Uterus (tissue), 2 donors: ENCODE measurements around the gene MKLN1.

Source experiments
- CTCF ChIP-seq, 4 experiments: fragments of 200-600 bp in 2 of 4; fragments of 450-650 bp in 2 of 4; sonication (generic) in 2 of 4; IDR thresholded peaks; one replicate each; pipeline ENCODE4 v1.5.1; 2016 to 2019; ENCODE audit warnings: antibody characterized with exemption in 4 of 4, mild to moderate bottlenecking in 2 of 4, moderate library complexity in 1 of 4
- POLR2A ChIP-seq, 2 donors: fragments of 450-650 bp; IDR thresholded peaks; one replicate each; pipeline ENCODE4 v1.6.1; 2016; ENCODE audit warnings: antibody characterized with exemption in 2 of 2, mild to moderate bottlenecking in 1 of 2, moderate library complexity in 1 of 2

GRCh38 chr7:131326576-131326975 is 1.1 kb upstream of the MKLN1 start:
- TF ChIP-seq POLR2A (IDR thresholded peaks at IDR 0.05) = no peak
- no peak for TF ChIP-seq CTCF (IDR thresholded peaks at IDR 0.05)
